HFFc6 (cell line): ENCODE data around the gene CD81. TPM values are rescaled to one million over a fixed set of nuclear protein-coding genes. Genes with fewer than 3 reads are reported as not detected.

Experiments
- DNase-seq: peaks from one replicate; pipeline ENCODE4 v3.0.0-alpha.2; 2018
- H3K27ac Mint-ChIP-seq: 2 replicates; pipeline ENCODE4 v1.8.0; 2020; ENCODE audit warnings: mild to moderate bottlenecking, mixed read lengths
- H3K27me3 Mint-ChIP-seq: 2 replicates; pipeline ENCODE4 v1.8.0; 2021; ENCODE audit warnings: mild to moderate bottlenecking, moderate library complexity, mixed read lengths; ENCODE audit not compliant: insufficient read depth
- H3K36me3 Mint-ChIP-seq: 2 replicates; pipeline ENCODE4 v1.8.0; 2021; ENCODE audit warnings: low read depth, mixed read lengths
- H3K4me1 Mint-ChIP-seq: 2 replicates; pipeline ENCODE4 v1.8.0; 2020; ENCODE audit warnings: low read depth, mixed read lengths
- H3K4me3 Mint-ChIP-seq: 2 replicates; pipeline ENCODE4 v1.8.0; 2020; ENCODE audit warnings: mild to moderate bottlenecking, moderate library complexity, mixed read lengths
- H3K9me3 Mint-ChIP-seq: 2 replicates; pipeline ENCODE4 v1.8.0; 2020; ENCODE audit warnings: mild to moderate bottlenecking, mixed read lengths
- total RNA-seq, 6 experiments: library from RNA; stranded (reverse); fragmentation: NEBNext Ultra II Directional; extraction: Animal tissue kit (Norgen Biotek cat#: 25700); gene quantifications; 2 replicates in 1 of 6; 3 replicates in 5 of 6; pipeline ENCODE4 v1.2.3, GENCODE V29; 2021
- TF ChIP-seq, protein P1 (sequence below): fragments of 200-600 bp; sonication (generic); IDR thresholded peaks from 2 replicates; pipeline ENCODE4 v1.5.0; 2021; ENCODE audit warnings: antibody characterized with exemption, mild to moderate bottlenecking

Gene CD81
- total RNA-seq, 6 experiments from 2014 or later, result 540 to 738 (median 627) TPM

DNA sequence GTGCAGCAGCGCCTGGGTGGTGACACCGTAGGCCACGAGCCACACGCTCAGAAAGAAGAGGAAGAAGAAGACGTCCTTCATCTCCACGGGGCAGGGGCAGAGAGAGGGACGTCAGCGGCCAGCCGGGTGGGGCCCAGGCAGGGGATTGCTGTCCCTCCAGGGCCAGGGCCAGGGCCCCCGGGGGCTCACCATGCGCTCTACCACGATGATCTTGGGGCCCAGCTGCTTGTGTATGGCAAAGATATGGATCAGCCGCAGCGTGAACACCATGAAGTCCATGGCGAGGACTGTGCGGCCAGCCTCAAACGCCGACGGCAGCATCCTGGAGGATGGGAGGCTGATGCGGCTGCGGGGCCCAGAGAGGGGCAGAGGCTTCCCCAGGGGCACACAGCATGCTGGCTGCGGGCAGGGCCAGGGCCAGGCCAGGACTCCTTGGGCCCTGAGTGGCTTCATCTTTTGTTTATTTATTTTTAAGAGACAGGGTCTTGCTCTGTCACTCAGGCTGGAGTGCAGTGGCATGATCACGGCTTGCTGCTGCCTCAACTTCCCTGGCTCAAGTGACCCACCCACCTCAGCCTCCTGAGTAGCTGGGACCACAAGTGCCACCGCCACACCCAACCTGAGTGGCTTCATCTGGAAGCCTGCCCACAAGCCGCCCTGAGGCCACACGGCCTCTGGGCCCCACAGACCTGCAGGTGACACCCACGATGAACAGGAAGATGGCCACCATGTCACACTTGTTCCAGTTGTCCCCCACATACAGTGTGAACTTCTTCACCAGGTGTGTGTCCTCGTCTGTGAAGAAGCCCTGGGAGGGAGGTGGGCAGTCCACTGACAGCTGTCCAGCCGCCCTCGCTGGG is 34.6 kb downstream of the CD81 start:
- no peak overlapping the region for H3K4me3 Mint-ChIP-seq
- no peak for DNase-seq
- no peaks in the 10 kb centered on the region for H3K4me1 Mint-ChIP-seq
- no peaks in the 10 kb centered on the region for H3K36me3 Mint-ChIP-seq
- no peaks in the 10 kb centered on the region for H3K9me3 Mint-ChIP-seq
- TF ChIP-seq, protein P1, sequence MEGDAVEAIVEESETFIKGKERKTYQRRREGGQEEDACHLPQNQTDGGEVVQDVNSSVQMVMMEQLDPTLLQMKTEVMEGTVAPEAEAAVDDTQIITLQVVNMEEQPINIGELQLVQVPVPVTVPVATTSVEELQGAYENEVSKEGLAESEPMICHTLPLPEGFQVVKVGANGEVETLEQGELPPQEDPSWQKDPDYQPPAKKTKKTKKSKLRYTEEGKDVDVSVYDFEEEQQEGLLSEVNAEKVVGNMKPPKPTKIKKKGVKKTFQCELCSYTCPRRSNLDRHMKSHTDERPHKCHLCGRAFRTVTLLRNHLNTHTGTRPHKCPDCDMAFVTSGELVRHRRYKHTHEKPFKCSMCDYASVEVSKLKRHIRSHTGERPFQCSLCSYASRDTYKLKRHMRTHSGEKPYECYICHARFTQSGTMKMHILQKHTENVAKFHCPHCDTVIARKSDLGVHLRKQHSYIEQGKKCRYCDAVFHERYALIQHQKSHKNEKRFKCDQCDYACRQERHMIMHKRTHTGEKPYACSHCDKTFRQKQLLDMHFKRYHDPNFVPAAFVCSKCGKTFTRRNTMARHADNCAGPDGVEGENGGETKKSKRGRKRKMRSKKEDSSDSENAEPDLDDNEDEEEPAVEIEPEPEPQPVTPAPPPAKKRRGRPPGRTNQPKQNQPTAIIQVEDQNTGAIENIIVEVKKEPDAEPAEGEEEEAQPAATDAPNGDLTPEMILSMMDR, result no peak
- H3K27ac Mint-ChIP-seq, result no peak overlapping the region
- peaks cover 17% of the 10 kb centered on the region for H3K27me3 Mint-ChIP-seq

GRCh38 chr11:2412323-2412722 is 35.2 kb downstream of the CD81 start:
- DNase-seq, result no peak
- Mint-ChIP-seq H3K27me3 (peaks cover 18% of the 10 kb centered on the region), H3K27ac (no peak overlapping the region), H3K9me3 (no peaks in the 10 kb centered on the region), H3K4me3 (no peak overlapping the region), H3K36me3 (no peaks in the 10 kb centered on the region), H3K4me1 (no peaks in the 10 kb centered on the region)
- TF ChIP-seq, protein P1, result no peak

GRCh38 chr11:2413742-2414579 is 36.9 kb downstream of the CD81 start:
- no peaks in the 10 kb centered on the region for H3K9me3 Mint-ChIP-seq
- peaks cover 11% of the 10 kb centered on the region for H3K27me3 Mint-ChIP-seq
- H3K27ac Mint-ChIP-seq, result no peak overlapping the region
- no peak for DNase-seq
- H3K4me1 Mint-ChIP-seq, result no peaks in the 10 kb centered on the region
- TF ChIP-seq, protein P1, result no peak
- no peak overlapping the region for H3K4me3 Mint-ChIP-seq
- no peaks in the 10 kb centered on the region for H3K36me3 Mint-ChIP-seq

- Mint-ChIP-seq H3K9me3 (no peaks in the 10 kb centered on the region), H3K4me1 (no peaks in the 10 kb centered on the region), H3K36me3 (no peaks in the 10 kb centered on the region), H3K27ac (no peak overlapping the region), H3K27me3 (peaks cover 9% of the 10 kb centered on the region), H3K4me3 (no peak overlapping the region)
- DNase-seq, result no peak
- TF ChIP-seq, protein P1, result no peak
Measured at GRCh38 chr11:2414616-2415015, 37.5 kb downstream of the CD81 start.

DNA sequence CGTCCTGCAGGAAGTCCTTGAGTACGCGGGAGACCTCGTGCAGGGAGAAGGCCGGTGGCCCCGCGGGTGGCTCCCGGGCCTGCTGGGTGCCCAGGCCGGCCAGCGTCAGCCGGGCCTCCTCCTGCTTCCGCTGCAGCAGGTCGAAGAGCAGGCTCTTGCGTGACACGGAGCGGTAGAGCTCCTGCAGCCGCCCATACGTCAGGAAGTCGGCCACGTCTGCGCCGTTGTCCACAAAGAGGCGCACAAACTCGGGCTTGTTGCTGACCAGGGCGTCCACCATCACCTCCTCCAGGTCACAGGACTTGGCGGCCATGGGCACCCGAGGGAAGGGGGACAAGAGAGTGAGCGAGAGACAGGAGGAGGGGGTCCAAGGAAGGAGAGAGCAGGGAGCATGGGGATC is 38.1 kb downstream of the CD81 start:
- Mint-ChIP-seq H3K27me3 (peaks cover 9% of the 10 kb centered on the region), H3K9me3 (no peaks in the 10 kb centered on the region), H3K27ac (no peak overlapping the region), H3K4me1 (no peaks in the 10 kb centered on the region), H3K4me3 (no peak overlapping the region), H3K36me3 (no peaks in the 10 kb centered on the region)
- TF ChIP-seq, protein P1, result no peak
- DNase-seq, result no peak
